Measurements from ENCODE around the gene ZNF296.
A peak's percentile ranks its signal among the peaks of the same experiment; 100 is the strongest.

The ZNF296 gene

DNA sequence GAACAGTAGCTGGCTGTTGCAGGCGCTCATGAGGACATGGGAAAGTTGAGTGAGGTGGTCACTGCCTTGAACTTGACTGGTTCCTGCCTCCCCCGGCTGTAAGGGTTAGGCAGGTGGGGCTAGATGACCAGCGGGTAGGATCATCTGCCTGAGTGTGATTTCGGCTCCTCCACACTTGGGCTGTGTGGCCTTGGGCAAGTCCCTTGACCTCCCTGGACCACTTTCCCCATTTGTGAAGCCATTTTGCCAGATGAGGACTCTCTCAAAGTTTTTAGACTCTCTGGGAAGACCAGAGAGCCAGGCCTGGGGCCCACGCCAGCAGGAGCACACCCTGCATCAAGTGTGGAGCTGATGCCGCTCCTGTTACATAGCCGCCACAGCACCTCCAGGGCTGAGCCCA lies 26.2 kb upstream of the ZNF296 start:
- no peak for DNase-seq

DNA sequence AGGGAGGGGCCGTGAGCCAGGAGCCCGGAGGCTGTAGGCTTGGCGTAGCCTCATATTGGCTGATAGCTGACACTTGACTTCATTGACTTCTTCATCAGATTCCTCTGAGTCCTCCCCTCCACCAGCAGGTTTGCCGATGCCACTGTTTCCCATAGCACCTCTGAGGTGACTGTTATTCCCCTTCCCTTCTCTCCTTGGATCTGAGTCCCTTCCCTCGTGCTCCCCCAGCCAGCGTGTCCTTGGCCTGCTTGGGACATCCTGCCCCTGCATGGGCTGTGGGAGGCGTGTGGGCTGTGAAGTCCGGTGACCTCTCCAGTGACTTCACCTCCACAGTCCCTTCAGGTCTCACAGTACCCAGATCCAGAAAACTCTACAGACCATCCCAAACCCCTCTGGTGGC lies 25.5 kb upstream of the ZNF296 start:
- no peak for DNase-seq

DNA sequence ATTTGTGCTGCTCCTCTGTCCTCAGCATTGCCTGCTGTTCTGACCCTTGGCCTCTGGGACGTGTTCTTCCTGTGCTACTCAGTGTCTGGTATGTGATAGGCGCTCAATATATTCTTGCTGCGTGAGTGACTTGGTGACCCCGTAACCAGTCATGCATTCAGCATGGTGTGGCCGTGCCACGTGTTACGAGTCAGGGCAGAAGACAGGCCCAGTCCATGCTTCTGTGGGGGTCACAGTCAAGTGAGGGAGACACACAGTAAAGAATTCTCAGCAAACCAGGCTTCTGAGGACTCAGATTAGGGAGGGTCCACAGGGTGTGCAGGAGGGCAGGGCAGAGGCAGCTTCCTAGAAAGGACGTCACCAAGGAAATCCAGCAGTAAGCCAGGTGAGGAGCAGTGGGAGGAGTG lies 24.6 kb upstream of the ZNF296 start:
- DNase-seq, result no peak

DNA sequence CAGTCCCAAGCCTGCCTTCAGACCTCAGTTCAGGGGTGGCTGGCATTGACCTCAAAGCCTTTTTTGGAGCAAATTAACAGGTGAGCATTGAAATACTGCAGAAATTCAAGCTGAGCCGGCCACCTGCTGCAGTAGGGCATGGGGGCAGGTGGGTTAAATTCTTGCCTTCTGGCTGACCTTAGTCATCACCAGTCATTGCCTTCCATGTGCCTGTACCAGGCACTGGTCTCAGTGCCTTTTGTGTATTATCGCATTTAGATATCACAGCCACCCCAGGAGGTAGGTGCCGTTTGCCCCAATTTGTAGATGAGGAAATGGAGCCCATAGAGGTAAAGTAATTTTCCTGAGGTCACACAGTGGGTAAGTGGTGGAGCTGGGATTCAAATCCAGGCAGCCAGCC lies 23.9 kb upstream of the ZNF296 start:
- no peak for DNase-seq

DNA sequence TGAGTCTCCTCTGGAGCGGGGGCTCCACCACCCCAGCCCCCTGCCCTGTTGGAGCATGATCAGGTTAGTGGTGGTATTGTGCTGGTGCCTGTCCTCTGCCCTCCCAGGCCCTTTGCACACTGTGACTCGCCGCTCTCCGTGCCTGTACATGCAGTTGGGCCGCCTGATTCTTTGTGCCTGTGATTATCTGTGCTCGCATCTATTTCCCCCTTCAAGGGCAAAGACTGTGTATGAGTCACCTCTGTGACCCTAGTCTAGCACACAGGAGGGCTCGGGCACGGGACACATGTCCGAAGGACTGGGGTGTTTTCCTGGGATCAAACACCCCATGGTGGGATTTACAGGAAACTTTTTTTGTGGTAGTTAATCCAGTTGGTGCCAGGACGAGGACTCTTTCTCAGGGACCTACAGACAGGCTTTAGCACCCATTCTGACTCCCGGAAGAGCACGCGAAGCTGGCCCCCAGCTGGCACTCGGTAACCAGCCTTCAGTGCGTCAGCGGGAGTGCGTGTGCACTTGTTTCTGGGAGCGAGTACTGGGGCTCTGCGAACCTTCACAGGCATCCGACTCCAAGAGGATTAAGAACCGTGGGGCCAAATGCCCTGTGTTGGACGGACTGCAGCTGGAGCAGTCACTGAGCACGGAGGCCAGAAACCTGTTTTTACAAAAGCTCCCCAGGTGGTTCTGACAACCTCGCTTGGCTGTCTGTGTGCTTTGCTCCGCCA lies 23.4 kb upstream of the ZNF296 start:
- DNase-seq, result no peak

DNA sequence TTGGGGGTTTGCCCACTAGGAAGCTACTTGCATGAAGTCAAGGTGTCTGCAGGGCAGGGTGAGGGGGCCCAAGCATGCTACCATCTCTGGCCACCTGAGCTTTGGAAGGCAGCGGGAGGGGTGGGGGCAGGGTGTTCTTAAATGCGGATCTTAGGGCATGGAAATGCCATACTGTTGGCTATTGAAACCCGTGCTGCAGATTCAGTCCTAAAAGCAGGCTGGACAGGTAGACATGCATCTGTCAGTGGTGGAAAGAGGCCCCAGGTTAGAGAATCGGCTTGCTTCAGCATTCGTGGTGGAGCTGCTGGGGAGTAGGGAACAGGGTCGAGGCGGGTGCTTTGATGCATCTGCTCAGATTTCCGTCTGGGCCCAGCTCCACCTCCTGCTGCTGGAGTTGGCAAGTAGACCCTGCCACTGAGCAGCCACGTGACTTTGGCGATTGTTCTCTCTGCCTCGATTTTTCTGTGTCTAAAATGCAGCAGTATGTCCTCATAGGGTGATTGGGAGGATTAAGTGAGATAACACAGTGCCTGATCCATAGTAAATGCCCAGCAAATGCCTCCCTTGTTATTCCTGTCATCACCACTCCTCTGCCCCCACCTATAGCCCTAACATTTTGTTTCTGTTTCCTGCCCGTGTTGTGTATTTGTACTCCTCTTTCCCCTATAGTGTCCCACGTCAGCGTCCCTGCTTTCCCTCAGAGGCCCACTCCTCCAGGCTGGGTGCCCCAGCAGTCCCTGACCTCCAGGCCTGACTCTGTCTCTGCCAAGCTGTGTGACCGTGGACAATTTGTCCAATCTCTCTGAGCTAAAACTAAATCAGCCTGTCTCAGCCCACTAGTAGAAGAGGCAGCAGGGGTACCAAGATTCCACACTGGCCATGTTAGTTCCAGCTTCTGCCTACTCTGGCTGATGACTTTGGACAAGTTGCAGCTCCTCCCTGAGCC lies 22.5 kb upstream of the ZNF296 start:
- no peak for DNase-seq

DNA sequence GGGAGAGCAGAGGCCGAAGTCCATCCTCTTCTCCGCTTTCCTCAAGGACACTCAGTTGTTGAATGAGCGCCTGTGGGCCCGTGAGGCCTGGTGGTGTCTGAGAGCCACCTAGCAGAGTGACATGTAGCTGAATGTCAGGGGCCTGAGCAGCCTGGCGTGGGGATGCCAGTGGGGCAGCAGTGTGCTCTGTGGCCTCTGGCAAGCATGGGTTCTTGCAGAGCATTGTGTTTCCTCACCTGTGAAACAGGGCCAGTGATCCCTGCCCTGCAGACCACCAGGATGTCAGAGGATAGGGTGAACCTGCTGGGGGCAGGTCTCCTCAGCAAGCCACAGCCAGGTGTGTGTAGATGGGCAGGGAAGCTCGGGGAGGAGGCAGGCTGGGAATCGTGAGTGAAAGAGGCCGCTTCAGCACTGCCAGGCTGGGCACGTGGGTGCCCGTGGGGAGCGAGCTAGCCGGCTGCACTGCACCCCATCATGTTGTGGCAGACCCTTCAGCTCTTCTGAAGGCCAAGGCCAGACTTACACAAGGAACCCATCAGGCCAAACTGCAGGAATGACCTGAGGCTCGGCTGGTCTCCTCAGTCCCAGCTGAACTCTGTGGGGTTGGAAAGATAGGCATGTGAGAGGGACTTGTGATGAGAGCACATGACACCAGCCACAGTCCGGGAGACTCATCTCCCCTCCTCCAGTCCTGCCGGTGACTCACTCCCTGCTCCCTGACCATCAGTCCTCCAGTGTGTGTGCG lies 21.7 kb upstream of the ZNF296 start:
- DNase-seq, result no peak

DNA sequence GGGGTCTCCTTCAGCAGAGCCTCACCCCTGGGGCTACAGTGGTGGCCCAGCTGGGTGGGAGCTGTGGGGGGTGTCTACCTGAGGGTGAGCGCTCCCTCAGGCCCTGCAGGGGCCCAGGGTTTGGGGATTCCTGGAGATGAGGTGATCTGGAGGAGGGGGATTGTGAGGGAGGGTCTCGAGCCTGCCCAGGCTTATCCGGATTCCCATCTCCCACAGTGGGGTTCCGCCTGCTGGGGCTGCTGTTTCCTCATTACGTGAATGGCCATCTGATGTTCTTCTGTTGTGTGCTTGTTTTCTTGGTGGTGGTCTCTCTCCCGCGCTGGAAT lies 21.1 kb upstream of the ZNF296 start:
- DNase-seq, result no peak

DNA sequence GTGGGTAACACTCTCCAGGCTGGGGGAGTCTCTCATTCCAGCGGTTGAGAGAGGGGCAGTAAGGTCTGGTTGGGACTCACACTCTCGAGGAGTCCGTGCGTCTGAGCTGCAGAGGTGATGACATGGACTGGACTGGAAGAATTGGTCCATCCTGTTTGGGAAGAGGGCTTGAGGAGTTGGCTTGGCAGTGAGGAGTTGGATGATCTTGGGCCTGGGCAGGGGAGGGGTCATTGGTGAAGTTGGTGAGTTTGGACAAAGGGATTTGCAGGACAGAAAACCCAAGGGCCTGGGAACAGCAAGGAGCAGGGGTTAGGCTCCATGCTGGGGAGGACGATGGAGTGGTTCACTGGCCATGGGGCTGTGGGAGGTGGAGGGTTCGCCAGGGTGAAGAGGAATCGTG lies 20.4 kb upstream of the ZNF296 start:
- DNase-seq, result no peak

DNA sequence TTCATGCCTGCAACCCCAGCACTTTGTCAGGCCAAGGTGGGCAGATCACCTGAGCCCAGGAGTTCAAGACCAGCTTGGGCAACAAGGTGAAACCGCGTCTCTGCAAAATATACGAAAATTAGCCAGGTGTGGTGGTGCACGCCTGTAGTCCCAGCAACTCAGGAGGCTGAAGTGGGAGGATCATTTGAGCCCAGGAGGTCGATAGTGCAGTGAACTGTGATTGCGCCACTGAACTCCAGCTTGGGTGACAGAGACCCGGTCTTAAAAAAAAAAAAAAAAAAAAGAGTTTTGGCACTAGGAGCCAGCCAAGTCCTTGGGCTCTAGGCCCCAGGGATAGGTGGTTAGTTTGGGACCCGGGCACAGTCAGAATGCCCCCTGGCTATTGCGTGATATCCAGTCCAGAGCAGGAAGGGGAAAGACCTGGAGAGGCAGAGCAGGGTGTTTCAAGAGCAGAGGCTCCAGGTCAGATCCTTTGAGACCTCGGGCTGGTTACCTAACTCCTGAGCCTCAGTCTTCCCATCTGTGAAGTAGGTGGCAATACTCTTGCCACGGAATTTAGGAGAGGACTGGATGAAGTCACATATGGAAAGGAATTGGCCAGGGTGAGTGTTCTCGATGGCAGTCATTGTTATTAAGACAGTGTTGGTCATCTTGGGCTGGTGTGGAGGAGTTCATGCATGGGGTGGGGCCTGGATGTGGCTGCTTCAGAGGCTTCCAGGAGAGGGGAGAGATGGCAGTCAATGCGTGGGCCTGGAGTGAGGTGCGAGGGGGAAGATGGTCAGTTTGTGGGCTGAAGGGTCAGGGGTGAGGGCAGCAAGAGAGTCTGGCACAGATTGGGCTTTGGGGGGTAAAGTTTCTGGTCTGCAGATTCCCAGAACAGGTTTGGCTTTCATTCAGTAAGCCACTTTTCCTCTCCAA lies 19.5 kb upstream of the ZNF296 start:
- no peak for DNase-seq

DNA sequence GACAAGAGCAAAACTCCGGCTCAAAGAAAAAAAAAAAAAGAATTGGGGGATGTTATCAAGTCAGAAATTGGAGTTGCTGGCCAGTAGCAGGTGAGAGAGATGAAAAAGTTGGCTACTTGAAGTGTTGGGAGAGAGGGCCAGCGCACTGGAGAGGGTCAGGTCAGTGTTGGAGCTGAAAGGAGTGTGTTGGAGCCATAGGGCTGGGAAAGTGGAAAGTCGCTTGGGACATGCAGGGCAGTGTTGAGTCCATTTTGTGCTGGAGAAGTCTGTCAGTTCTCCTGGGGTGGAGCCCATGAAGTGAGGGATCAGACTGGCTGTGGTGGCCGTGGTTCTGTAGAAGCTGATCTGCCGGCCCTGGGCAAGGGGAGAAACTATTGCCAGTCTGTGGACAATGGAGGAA lies 18.4 kb upstream of the ZNF296 start:
- no peak for DNase-seq

DNA sequence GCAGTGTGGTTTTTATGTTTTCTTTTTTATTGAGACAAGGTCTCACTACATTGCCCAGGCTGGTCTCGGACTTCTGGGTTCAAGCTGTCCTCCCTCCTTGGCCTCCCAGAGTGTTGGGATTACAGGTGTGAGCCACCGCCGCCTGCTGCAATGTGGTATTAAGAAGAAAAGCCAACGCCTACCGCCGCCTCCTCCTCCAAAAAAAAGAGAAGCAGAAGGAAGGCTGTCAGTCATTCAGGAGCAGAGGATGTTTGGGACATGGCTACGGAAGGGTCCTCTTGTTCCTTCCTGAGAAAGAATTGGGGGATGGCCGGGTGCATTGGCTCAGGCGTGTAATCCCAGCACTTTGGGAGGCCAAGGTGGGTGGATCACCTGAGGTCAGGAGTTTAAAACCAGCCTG lies 17.9 kb upstream of the ZNF296 start:
- DNase-seq, result no peak

DNA sequence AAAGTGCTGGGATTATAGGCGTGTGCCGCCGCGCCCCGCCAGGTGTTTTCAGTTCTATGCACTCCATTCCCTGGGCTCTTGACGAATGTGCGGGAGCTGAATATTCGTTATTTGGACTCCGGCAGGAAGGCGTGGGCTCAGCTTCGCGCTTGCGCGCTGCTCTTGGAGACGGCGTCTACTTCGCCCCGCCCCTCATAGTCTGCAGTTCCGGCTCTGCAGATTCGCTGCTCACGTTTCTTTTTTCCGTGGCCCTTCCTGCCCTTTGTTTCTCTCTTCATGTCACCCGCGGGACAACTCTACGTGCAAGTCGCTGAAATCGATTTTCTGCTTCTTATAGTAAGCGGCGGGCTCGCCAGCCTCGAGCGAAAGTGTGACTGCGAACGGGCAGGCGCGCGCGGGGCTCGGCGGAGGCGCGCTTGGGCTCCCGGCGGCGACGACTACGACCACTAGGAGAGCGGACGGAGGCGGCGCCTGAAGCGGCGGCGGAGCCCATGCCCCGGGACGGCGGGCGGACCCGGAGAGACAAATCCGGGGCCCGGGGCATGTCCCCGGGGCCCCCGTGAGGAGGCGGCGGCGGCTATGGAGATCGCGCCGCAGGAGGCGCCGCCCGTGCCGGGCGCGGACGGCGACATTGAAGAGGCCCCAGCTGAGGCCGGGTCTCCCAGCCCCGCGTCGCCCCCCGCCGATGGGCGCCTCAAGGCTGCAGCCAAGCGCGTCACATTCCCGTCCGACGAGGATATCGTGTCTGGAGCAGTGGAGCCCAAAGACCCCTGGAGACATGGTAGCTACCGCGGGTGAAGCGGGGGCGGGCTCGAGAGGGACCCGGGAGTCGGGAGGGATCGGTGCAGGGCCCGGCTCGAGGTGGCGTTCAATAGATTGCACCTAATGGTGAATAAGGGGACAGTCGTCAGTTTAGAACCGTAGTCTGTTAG lies 16.7 kb upstream of the ZNF296 start, which contains the start of gene PPP1R37:
Gene PPP1R37 (plus strand): TSS at position 433 of the 932 bp plus-strand sequence. CDS start 147 bp downstream, at position 580.
- peak; percentile 97 for DNase-seq

DNA sequence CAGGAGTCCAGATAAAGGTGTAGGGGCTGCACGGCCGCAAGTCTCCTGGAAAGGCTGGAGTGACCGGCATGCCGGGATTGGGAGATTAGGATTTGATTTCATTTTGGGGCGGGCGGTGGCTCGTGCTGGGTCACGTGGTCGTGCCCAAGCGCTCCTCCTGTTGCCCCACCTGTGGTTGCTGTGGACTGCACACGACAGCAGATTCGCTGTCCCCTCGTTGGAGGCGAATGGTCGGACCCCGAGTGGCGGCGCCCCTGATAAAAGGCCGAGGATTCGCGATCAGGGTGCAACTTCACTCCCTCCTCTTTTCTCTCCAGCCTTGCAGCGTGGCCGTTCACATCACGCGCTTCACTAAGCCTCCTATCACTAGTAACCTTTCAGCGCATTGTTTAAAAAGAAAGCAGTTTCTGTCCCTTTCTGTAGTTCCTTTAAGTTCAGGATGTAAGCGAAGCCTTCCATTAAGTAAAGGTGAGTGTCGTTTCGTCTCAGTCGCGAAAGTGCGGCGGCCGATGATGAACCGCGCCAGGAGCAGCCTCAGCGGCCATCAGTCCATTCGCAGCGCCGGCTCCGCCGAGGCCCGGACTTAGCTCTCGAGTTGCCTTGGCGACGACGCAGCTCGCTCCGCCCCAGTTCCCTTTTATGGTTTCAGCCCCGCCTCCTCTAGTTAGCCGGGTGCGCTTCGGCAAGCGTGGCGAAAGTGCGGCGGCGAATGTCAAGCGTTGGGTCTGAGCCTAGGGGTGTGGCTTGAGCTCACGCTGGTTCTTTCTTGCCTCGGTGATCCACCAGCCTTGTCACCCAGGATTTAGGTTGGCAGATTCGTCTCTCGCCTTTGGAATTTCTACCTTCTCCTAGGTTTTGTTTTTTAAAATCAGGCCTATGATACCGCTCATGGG lies 15.0 kb upstream of the ZNF296 start:
- DNase-seq, result peak; percentile 98

DNA sequence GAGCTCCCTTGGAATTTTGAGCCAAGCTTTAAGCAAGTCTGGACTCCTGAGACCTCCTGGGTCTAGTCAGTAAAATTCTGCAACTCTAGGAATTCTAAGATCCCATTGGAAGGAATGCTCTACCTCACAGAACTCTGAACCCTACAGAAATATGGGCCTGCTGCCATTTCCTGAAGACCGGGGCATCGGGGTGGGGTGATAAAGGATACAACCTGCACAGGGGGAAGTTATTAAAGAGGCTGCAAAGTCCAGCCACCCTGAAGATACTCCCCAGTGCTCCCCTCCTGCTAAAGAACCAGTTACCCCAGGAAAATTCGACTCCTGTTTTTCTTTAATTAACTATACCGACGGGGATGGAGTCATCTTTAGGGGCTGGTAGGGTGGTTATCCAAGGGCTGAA lies 14.3 kb upstream of the ZNF296 start:
- DNase-seq, result no peak

DNA sequence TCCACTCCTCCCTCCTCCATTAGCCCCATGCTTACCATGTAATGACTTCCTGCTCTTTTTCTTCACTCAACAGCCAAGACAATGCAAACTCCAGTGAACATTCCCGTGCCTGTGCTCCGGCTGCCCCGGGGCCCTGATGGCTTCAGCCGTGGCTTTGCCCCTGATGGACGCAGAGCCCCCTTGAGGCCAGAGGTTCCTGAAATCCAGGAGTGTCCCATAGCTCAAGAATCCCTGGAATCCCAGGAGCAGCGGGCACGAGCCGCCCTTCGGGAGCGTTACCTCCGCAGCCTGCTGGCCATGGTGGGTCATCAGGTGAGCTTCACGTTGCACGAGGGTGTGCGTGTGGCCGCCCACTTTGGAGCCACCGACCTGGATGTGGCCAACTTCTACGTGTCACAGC lies 13.8 kb upstream of the ZNF296 start:
- no peak for DNase-seq

DNA sequence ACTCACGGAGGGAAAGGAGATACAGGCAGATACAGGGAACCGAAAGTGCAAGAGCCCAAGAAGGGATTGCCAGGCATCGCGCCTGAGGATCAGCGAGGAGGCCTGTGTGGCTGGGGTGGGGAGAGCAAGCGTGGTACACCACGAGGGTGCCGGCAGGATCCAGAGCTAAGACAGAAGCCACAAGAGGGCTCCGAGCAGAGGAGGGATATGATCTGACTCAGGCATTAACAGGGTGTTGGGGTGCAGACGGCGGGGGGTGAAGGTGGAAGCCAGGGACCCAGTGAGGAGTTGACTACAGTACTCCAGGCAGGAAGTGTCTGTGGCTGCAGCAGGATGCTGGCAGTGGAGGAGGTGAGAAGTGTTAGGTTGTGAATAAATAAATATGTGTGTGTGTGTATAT lies 11.3 kb upstream of the ZNF296 start:
- peak; percentile 89 for DNase-seq

DNA sequence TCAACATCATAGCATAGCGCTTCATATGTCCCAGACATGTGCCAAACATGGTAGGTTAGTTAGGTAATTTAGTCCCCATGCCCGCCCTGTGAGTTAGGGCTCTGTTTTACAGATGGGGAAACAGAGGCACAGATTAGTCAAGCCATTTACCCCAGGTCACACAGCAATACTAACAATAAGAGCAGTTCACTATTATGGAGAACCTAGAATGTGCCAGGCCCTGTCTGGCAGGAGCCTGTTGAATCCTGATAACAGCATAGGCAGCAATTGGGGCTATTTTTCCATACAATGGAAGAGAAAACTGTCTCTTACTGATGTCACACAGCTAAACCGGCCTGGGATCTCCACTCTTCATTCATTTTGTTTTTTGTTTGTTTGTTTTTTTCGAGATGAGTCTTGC lies 10.2 kb upstream of the ZNF296 start:
- DNase-seq, result no peak

DNA sequence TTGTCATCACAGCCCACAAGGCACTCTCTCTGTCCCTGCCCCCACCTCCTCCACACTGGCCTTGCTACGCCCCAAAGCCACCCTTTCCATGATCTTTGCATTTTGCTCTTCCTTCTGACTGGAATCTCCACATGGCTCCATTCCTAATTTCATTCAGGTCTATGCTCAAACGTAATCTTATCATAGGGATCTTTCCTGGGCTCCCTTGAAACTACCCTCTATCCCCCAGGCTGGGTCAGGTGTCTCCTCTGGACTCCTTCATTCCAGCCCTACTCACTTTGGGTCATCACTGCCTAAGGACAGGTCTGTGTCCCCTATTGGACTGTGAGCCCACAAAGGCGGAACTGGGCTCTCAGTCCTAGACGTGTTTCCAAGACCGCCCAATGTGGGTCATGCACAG lies 5.9 kb upstream of the ZNF296 start:
- no peak for DNase-seq

DNA sequence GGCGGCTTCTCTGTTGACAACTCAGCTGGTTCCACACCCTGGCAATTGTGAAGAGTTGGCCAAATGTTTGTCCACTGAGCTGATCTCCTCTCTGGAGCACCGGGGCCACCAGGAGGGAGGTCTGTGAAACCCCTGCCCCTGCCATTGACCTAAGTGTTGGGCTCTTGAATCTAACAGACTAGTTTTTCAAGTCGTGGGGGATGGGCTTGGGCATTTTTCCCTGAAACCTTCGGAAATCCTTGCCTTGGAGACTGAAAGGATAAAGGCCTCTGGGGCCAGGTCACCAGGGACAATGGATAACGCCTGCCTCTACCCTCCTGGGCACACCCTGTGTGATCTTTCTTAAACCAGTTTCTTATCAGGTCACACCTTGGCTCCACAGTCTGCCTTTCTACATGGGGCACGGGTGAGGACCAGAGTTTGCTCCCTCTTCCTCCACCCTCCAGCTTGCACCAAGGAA lies 3.7 kb upstream of the ZNF296 start:
- no peak for DNase-seq

Measured in CD4-positive, alpha-beta T cell treated with Interleukin-4 for 4 hours (primary cell).